K562 (cell line): ENCODE measurements around the gene BARX2. TPM values are rescaled to one million over a fixed set of nuclear protein-coding genes. Genes with fewer than 3 reads are reported as not detected.

Experiments
- ATAC-seq: fragments of 200-7000 bp; cut with Tn5 transposase; 3 replicates; pipeline ENCODE4 v1.9.1; 2020; ENCODE audit warnings: moderate library complexity
- BruUV-seq: library from RNA; stranded (reverse); fragments of 400-500 nt; replicated peaks from 2 replicates; lab custom pipeline; 2021; lab: Mats Ljungman, UMichigan
- CTCF ChIA-PET: fragments of 300-600 bp; formaldehyde crosslinking; extraction: SDS; loops from one replicate; lab custom pipeline; 2021; ENCODE audit warnings: low intra/inter-chr PET ratio; lab: Yijun Ruan, JAX
- POLR2A ChIA-PET: fragments of 300-600, 350-650 bp; sonication (Branson Sonifier 250); formaldehyde crosslinking; extraction: SDS; loops from one replicate; lab custom pipeline; 2021; ENCODE audit warnings: antibody characterized with exemption, inconsistent platforms; lab: Yijun Ruan, JAX
- DNase-seq, 4 experiments: peaks; one replicate each; pipeline versions ENCODE4 v3.0.0 to v3.0.0-alpha.2; 2011 to 2018; ENCODE audit warnings: low spot score in 3 of 4, mixed read lengths in 3 of 4; ENCODE audit errors: extremely low read depth in 1 of 4
- FAIRE-seq: peaks from 2 replicates; lab custom pipeline; 2011; peaks lifted over from hg19 to GRCh38; lab: Jason Lieb, UNC
- H2AFZ ChIP-seq: 2 replicates; pipeline ENCODE4 v1.6.0; 2011; ENCODE audit warnings: low read depth, low read length, control low read depth, inconsistent platforms
- H3K27ac ChIP-seq: fragments of 200-600 bp; 3 replicates; pipeline ENCODE4 v1.8.0; 2011; ENCODE audit warnings: low read depth, mild to moderate bottlenecking, control low read depth, inconsistent platforms, low read length, moderate library complexity, mixed read lengths; ENCODE audit errors: extremely low read depth
- H3K27me3 ChIP-seq, 2 experiments: fragments of 300-600 bp in 1 of 2; 2 replicates in 1 of 2; 3 replicates in 1 of 2; pipeline versions ENCODE4 v1.6.0 to v1.8.0; 2011; ENCODE audit warnings: inconsistent platforms in 2 of 2, low read length in 2 of 2, mild to moderate bottlenecking in 1 of 2, mixed read lengths in 1 of 2, moderate library complexity in 1 of 2; ENCODE audit not compliant: control insufficient read depth in 2 of 2, insufficient read depth in 2 of 2
- H3K36me3 ChIP-seq: fragments of 300-600 bp; 3 replicates; pipeline ENCODE4 v1.8.0; 2011; ENCODE audit warnings: mild to moderate bottlenecking, low read length, inconsistent platforms; ENCODE audit not compliant: control insufficient read depth, insufficient read depth
- H3K4me1 ChIP-seq, 2 experiments: fragments of 200-600 bp in 1 of 2; replicated peaks in 1 of 2; 2 replicates in 1 of 2; 3 replicates in 1 of 2; pipeline versions ENCODE4 v1.5.1 to v1.8.0; 2011; ENCODE audit warnings: inconsistent platforms in 2 of 2, low read length in 2 of 2, mild to moderate bottlenecking in 1 of 2, mixed read lengths in 1 of 2, moderate library complexity in 1 of 2; ENCODE audit not compliant: control insufficient read depth in 2 of 2, insufficient read depth in 2 of 2
- H3K4me2 ChIP-seq: 2 replicates; pipeline ENCODE4 v1.6.1; 2011; ENCODE audit warnings: low read length, control low read depth, inconsistent platforms, mixed read lengths; ENCODE audit not compliant: insufficient read depth
- H3K4me3 ChIP-seq: fragments of 200-600 bp; sonication (generic), shearing (Covaris generic); 2 replicates; pipeline ENCODE4 v1.5.1; 2016; ENCODE audit warnings: control low read depth, inconsistent platforms
- H3K79me2 ChIP-seq: fragments of 200-600 bp; 3 replicates; pipeline ENCODE4 v1.8.0; 2011; ENCODE audit warnings: low read length, inconsistent platforms; ENCODE audit not compliant: control insufficient read depth, insufficient read depth
- H3K9ac ChIP-seq, 2 experiments: 2 replicates each; pipeline versions ENCODE4 v1.6.0 to v1.6.1; 2011; ENCODE audit warnings: low read depth in 2 of 2, low read length in 2 of 2, control low read depth in 1 of 2, inconsistent platforms in 1 of 2, mild to moderate bottlenecking in 1 of 2, mixed read lengths in 1 of 2; ENCODE audit not compliant: insufficient read depth in 1 of 2
- H3K9me1 ChIP-seq: one replicate; pipeline ENCODE4 v1.6.0; 2011; ENCODE audit warnings: inconsistent platforms, mild to moderate bottlenecking, low read length, moderate library complexity; ENCODE audit not compliant: control insufficient read depth, insufficient read depth
- H3K9me3 ChIP-seq: replicated peaks from 2 replicates; pipeline ENCODE4 v1.5.1; 2011; ENCODE audit warnings: low read depth, low read length, inconsistent platforms; ENCODE audit not compliant: control insufficient read depth, insufficient read depth
- H4K20me1 ChIP-seq: replicated peaks from 2 replicates; pipeline ENCODE4 v1.6.1; 2011; ENCODE audit warnings: low read length, inconsistent platforms, mixed read lengths; ENCODE audit not compliant: control insufficient read depth, insufficient read depth
- CCNT2 ChIP-seq: IDR thresholded peaks from 2 replicates; pipeline ENCODE4 v1.6.1; 2011; ENCODE audit warnings: borderline replicate concordance, low read depth, mild to moderate bottlenecking, moderate library complexity, mixed read lengths, low read length; ENCODE audit not compliant: insufficient read length; ENCODE audit errors: extremely low read depth
- FOS ChIP-seq: IDR thresholded peaks from 3 replicates; pipeline ENCODE4 v1.6.1; 2011; ENCODE audit not compliant: insufficient read length; ENCODE audit errors: extremely low read depth
- JUNB ChIP-seq: fragments of 450-650 bp; formaldehyde crosslinking; conservative IDR thresholded peaks from 2 replicates; pipeline ENCODE4 v1.4.0; 2020; ENCODE audit warnings: mild to moderate bottlenecking
- KLF1 ChIP-seq: fragments of 450-650 bp; IDR thresholded peaks from 2 replicates; pipeline ENCODE4 v1.6.1; 2016; ENCODE audit warnings: missing genetic modification characterization, missing compliant biosample characterization
- NCOA2 ChIP-seq, 2 experiments: fragments of 450-650 bp; IDR thresholded peaks; 2 replicates each; pipeline ENCODE4 v1.6.1; 2018; ENCODE audit warnings: mild to moderate bottlenecking in 2 of 2, moderate library complexity in 1 of 2; ENCODE audit not compliant: partially characterized antibody in 2 of 2
- PCBP2 ChIP-seq: fragments of 200-400 bp; formaldehyde crosslinking; IDR thresholded peaks from 2 replicates; pipeline ENCODE4 v1.6.1; 2018; ENCODE audit warnings: low read length, low read depth, mild to moderate bottlenecking, moderate library complexity; ENCODE audit not compliant: poor library complexity, severe bottlenecking
- RBM14 ChIP-seq: fragments of 200-400 bp; formaldehyde crosslinking; IDR thresholded peaks from 2 replicates; pipeline ENCODE4 v1.6.1; 2018; ENCODE audit warnings: low read depth, mild to moderate bottlenecking, low read length, moderate library complexity, borderline replicate concordance; ENCODE audit not compliant: insufficient read depth
- ZBTB49 ChIP-seq: sonication (generic); formaldehyde crosslinking; IDR thresholded peaks from 2 replicates; pipeline ENCODE4 v1.8.0; 2022; ENCODE audit warnings: missing genetic modification reagents, mild to moderate bottlenecking, borderline replicate concordance
- ZNF431 ChIP-seq: sonication (generic); formaldehyde crosslinking; IDR thresholded peaks from 2 replicates; pipeline ENCODE4 v1.8.0; 2022; ENCODE audit warnings: mild to moderate bottlenecking, missing genetic modification reagents
- ZNF584 ChIP-seq: fragments of 200-800 bp; sonication (Bioruptor generic); IDR thresholded peaks from 2 replicates; pipeline ENCODE4 v1.6.1; 2016; ENCODE audit warnings: low read depth, mild to moderate bottlenecking, missing genetic modification characterization, missing compliant biosample characterization
- WGBS: fragments of 100-300 bp; shearing (Covaris generic); methylation state at CpG from one replicate; pipeline ENCODE4 v1.1.6; 2016; ENCODE audit warnings: low coverage, mixed read lengths; ENCODE audit not compliant: insufficient coverage; ENCODE audit errors: missing lambda C conversion rate; 5-methylcytosine and 5-hydroxymethylcytosine counted together
- in situ Hi-C: fragments of 300-500 bp; cut with MboI; formaldehyde crosslinking; loops from 4 replicates; pipeline ENCODE4 v1.15.0; 2018; ENCODE audit warnings: inconsistent platforms, mixed read lengths
- intact Hi-C: fragments of 100-400 bp; cut with micrococcal nuclease; formaldehyde crosslinking; loops from 2 replicates; pipeline ENCODE4 v1.14.2; 2022
- polyA plus RNA-seq, 8 experiments: library from polyadenylated mRNA; depleted of rRNA in 4 of 8; stranded (reverse) in 5 of 8; unstranded in 3 of 8; fragments of >200 nt; fragmentation: Nextera tagmentation in 2 of 8; fragmentation: Illumina TruSeq in 1 of 8; extraction: Ambion mirVana in 2 of 8; extraction: Trizol in 1 of 8; gene quantifications; 2 replicates each; pipeline versions ENCODE4 v1.2.1 to v1.2.3, GENCODE V29; 2011 to 2014; ENCODE audit warnings: inconsistent platforms in 1 of 8, missing spikeins in 1 of 8
- total RNA-seq, 7 experiments: library from RNA; depleted of rRNA in 6 of 7; stranded (reverse); fragments of >200 nt in 6 of 7; fragmentation: Illumina TruSeq in 2 of 7; extraction: Trizol in 2 of 7; gene quantifications; 2 replicates each; pipeline versions ENCODE4 v1.2.1 to v1.2.3, GENCODE V29; 2011 to 2021; ENCODE audit warnings: low replicate concordance in 1 of 7

BARX2 gene
- total and polyA plus RNA-seq, 9 of the 15 experiments (the other 6 are each of a cell fraction or from before 2014, with no cell fraction given), result not detected

- TF ChIP-seq ZBTB49 (CRISPR knock-in tag) (no peak), JUNB (CRISPR knock-in tag) (no peak), RBM14 (no peak), FOS (no peak), CCNT2 (no peak), ZNF584 (CRISPR knock-in tag) (no peak), KLF1 (tag) (no peak)
These were observed 82.6 kb downstream of the BARX2 start (continued) for GRCh38 chr11:129458278-129458677.

- ChIA-PET CTCF (no interaction called here), POLR2A (no interaction called here)
- no TSS peak for BruUV-seq
- Histone ChIP-seq H3K4me2 (no peak overlapping the region), H3K9ac (no peak overlapping the region; a peak in 1 of 4 replicates), H3K36me3 (no peaks in the 10 kb centered on the region), H3K9me1 (no peaks in the 10 kb centered on the region), H3K79me2 (no peaks in the 10 kb centered on the region), H3K4me3 (no peak overlapping the region), H3K9me3 (no peaks in the 10 kb centered on the region), H3K27me3 (peaks cover 0 to 4% of the 10 kb centered on the region in 2 experiments; a peak in 1 of 5 replicates), H3K27ac (no peak overlapping the region), H3K4me1 (no peaks in the 10 kb centered on the region), H2AFZ (no peak overlapping the region), H4K20me1 (no peaks in the 10 kb centered on the region)
- no peak for ATAC-seq
- no peak for FAIRE-seq
- WGBS, result 0% methylated on average over 13 of the region's 13 CpGs
- intact Hi-C loops, result no loop called here
- TF ChIP-seq ZNF431 (CRISPR knock-in tag) (no peak), PCBP2 (no peak), NCOA2 (IDR thresholded peaks at IDR 0.05; ENCODE audit: partially characterized antibody in 2 of 2) (no peak)
- in situ Hi-C loops, result no loop called here
- no peak for DNase-seq
These were observed 83.3 kb downstream of the BARX2 start for GRCh38 chr11:129458756-129459535.
